Neural progenitor cell (in vitro differentiated cells): ENCODE results near the gene MUC5AC. TPM values are rescaled to one million over a fixed set of nuclear protein-coding genes. Genes with fewer than 3 reads are reported as not detected.

Source experiments
- DNase-seq: peaks from one replicate; pipeline ENCODE4 v3.0.0-alpha.2; 2016; ENCODE audit warnings: low spot score
- H2AFZ ChIP-seq: fragments of 200-600 bp; sonication (generic); replicated peaks from 2 replicates; pipeline ENCODE4 v1.6.1; 2016; ENCODE audit warnings: antibody characterized with exemption
- H3F3A ChIP-seq: fragments of 200-600 bp; sonication (generic); 2 replicates; pipeline ENCODE4 v1.6.1; 2016; ENCODE audit warnings: antibody characterized with exemption, low read depth
- H3K27ac ChIP-seq: fragments of 200-600 bp; sonication (generic); 2 replicates; pipeline ENCODE4 v1.5.1; 2016; ENCODE audit warnings: mild to moderate bottlenecking
- H3K27me3 ChIP-seq: fragments of 200-600 bp; sonication (generic); 2 replicates; pipeline ENCODE4 v1.6.1; 2016; ENCODE audit warnings: mild to moderate bottlenecking, moderate library complexity
- H3K36me3 ChIP-seq: fragments of 200-600 bp; sonication (generic); 2 replicates; pipeline ENCODE4 v1.5.1; 2016
- H3K4me1 ChIP-seq: fragments of 200-600 bp; sonication (generic); 2 replicates; pipeline ENCODE4 v1.6.1; 2016; ENCODE audit warnings: mixed run types
- H3K4me2 ChIP-seq: fragments of 200-600 bp; sonication (generic); 2 replicates; pipeline ENCODE4 v1.6.1; 2016
- H3K4me3 ChIP-seq: fragments of 200-600 bp; sonication (generic); 2 replicates; pipeline ENCODE4 v1.5.1; 2016
- H3K79me2 ChIP-seq: fragments of 200-600 bp; sonication (generic); 2 replicates; pipeline ENCODE4 v1.6.1; 2016; ENCODE audit warnings: low read depth
- H3K9ac ChIP-seq: fragments of 200-600 bp; sonication (generic); 2 replicates; pipeline ENCODE4 v1.6.1; 2016
- H3K9me3 ChIP-seq: fragments of 200-600 bp; sonication (generic); 2 replicates; pipeline ENCODE4 v1.5.1; 2016; ENCODE audit warnings: low read depth
- H4K20me1 ChIP-seq: fragments of 200-600 bp; sonication (generic); 2 replicates; pipeline ENCODE4 v1.6.1; 2016; ENCODE audit warnings: low read depth
- H3K27ac Mint-ChIP-seq: 3 replicates; pipeline ENCODE4 v1.8.0; 2021; ENCODE audit warnings: mixed read lengths
- H3K27me3 Mint-ChIP-seq: 2 replicates; pipeline ENCODE4 v1.8.0; 2022; ENCODE audit warnings: low read depth, mild to moderate bottlenecking, inconsistent platforms, moderate library complexity, mixed read lengths; ENCODE audit not compliant: insufficient read depth
- H3K36me3 Mint-ChIP-seq: 3 replicates; pipeline ENCODE4 v1.8.0; 2021; ENCODE audit warnings: mixed read lengths
- H3K4me1 Mint-ChIP-seq: 3 replicates; pipeline ENCODE4 v1.8.0; 2021; ENCODE audit warnings: mixed read lengths
- H3K4me3 Mint-ChIP-seq: 3 replicates; pipeline ENCODE4 v1.8.0; 2021; ENCODE audit warnings: mild to moderate bottlenecking, moderate library complexity, mixed read lengths
- H3K9me3 Mint-ChIP-seq: 3 replicates; pipeline ENCODE4 v1.8.0; 2020; ENCODE audit warnings: mixed read lengths
- EZH2 ChIP-seq: fragments of 200-600 bp; sonication (generic); IDR thresholded peaks from 2 replicates; pipeline ENCODE4 v1.6.1; 2017; ENCODE audit warnings: antibody characterized with exemption, mild to moderate bottlenecking, moderate library complexity
- EZH2phosphoT487 ChIP-seq: fragments of 200-600 bp; sonication (generic); IDR thresholded peaks from 2 replicates; pipeline ENCODE4 v1.6.1; 2017; ENCODE audit warnings: antibody characterized with exemption
- total RNA-seq: library from RNA; depleted of rRNA; stranded (reverse); fragments of >200 nt; gene quantifications from 2 replicates; pipeline ENCODE4 v1.2.3, GENCODE V29; 2015; ENCODE audit warnings: low replicate concordance
- TF ChIP-seq, protein P1 (sequence below): fragments of 200-600 bp; sonication (generic); IDR thresholded peaks from 2 replicates; pipeline ENCODE4 v1.5.1; 2017; ENCODE audit warnings: antibody characterized with exemption, mild to moderate bottlenecking

The MUC5AC gene
- total RNA-seq, 1 donor from 2014 or later: not detected

- Histone ChIP-seq H3K27me3 (no peaks in the 10 kb centered on the region), H3F3A (no peaks in the 10 kb centered on the region), H3K79me2 (no peaks in the 10 kb centered on the region), H3K9ac (no peak overlapping the region), H3K9me3 (no peaks in the 10 kb centered on the region), H4K20me1 (no peaks in the 10 kb centered on the region), H3K27ac (no peak overlapping the region), H3K4me2 (no peak overlapping the region), H2AFZ (no peak overlapping the region), H3K36me3 (no peaks in the 10 kb centered on the region), H3K4me3 (no peak overlapping the region), H3K4me1 (no peaks in the 10 kb centered on the region)
- no peak for DNase-seq
- no peaks in the 10 kb centered on the region for H3K9me3 Mint-ChIP-seq
- H3K36me3 Mint-ChIP-seq: no peaks in the 10 kb centered on the region
- H3K4me1 Mint-ChIP-seq: no peaks in the 10 kb centered on the region
- no peak overlapping the region for H3K4me3 Mint-ChIP-seq
- TF ChIP-seq, protein P1, sequence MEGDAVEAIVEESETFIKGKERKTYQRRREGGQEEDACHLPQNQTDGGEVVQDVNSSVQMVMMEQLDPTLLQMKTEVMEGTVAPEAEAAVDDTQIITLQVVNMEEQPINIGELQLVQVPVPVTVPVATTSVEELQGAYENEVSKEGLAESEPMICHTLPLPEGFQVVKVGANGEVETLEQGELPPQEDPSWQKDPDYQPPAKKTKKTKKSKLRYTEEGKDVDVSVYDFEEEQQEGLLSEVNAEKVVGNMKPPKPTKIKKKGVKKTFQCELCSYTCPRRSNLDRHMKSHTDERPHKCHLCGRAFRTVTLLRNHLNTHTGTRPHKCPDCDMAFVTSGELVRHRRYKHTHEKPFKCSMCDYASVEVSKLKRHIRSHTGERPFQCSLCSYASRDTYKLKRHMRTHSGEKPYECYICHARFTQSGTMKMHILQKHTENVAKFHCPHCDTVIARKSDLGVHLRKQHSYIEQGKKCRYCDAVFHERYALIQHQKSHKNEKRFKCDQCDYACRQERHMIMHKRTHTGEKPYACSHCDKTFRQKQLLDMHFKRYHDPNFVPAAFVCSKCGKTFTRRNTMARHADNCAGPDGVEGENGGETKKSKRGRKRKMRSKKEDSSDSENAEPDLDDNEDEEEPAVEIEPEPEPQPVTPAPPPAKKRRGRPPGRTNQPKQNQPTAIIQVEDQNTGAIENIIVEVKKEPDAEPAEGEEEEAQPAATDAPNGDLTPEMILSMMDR: no peak
- TF ChIP-seq EZH2phosphoT487 (no peak), EZH2 (no peak)
- H3K27me3 Mint-ChIP-seq: no peaks in the 10 kb centered on the region
- no peak overlapping the region for H3K27ac Mint-ChIP-seq
Observed at GRCh38 chr11:1197431-1197885, 39.7 kb downstream of the MUC5AC start.

- Histone ChIP-seq H3K4me2 (no peak overlapping the region), H3K4me3 (no peak overlapping the region), H3K27ac (no peak overlapping the region), H3K36me3 (no peaks in the 10 kb centered on the region), H4K20me1 (no peaks in the 10 kb centered on the region), H3K9ac (no peak overlapping the region), H2AFZ (no peak overlapping the region), H3K9me3 (no peaks in the 10 kb centered on the region), H3F3A (no peaks in the 10 kb centered on the region), H3K79me2 (no peaks in the 10 kb centered on the region), H3K4me1 (no peaks in the 10 kb centered on the region), H3K27me3 (no peaks in the 10 kb centered on the region)
- Mint-ChIP-seq H3K27me3 (no peaks in the 10 kb centered on the region), H3K4me3 (no peak overlapping the region), H3K9me3 (no peaks in the 10 kb centered on the region), H3K27ac (no peak overlapping the region), H3K4me1 (no peaks in the 10 kb centered on the region), H3K36me3 (no peaks in the 10 kb centered on the region)
- no peak for DNase-seq
- TF ChIP-seq EZH2 (no peak), EZH2phosphoT487 (no peak)
- TF ChIP-seq, protein P1: peak; percentile 36
Observed at GRCh38 chr11:1197886-1198560, 40.3 kb downstream of the MUC5AC start.

DNA sequence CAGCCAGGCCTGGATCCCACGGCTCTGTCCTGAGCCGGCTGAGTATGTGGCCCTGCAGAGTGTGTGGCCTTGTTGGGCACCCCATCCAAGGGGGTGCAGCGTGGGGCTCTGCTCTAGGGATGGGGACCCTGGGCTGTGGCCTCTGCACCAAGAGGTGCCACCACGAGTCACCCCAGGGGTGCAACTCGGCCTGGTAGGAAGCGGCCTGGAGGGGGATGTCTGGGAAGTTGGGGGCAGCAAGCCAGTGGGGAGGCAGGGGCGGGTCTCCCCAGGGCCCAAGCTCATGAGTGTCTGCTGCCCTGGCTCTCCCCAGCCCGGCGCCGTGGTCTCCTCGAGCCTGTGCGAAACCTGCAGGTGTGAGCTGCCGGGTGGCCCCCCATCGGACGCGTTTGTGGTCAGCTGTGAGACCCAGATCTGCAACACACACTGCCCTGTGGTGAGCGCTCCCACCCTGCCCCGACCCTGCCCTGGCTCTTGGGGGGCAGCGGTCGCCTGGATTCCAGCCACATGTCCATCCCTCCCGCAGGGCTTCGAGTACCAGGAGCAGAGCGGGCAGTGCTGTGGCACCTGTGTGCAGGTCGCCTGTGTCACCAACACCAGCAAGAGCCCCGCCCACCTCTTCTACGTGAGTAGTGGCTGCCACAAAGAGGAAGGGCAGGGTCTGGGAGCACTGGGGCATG, 40.9 kb downstream of the MUC5AC start:
- no peaks in the 10 kb centered on the region for H3K79me2 ChIP-seq
- H3K4me3 ChIP-seq: no peak overlapping the region
- no peak overlapping the region for H3K4me2 ChIP-seq
- no peaks in the 10 kb centered on the region for H3K9me3 ChIP-seq
- H3K4me1 ChIP-seq: no peaks in the 10 kb centered on the region
- no peaks in the 10 kb centered on the region for H3F3A ChIP-seq
- Mint-ChIP-seq H3K36me3 (no peaks in the 10 kb centered on the region), H3K27ac (no peak overlapping the region), H3K4me3 (no peak overlapping the region), H3K4me1 (no peaks in the 10 kb centered on the region), H3K27me3 (no peaks in the 10 kb centered on the region), H3K9me3 (no peaks in the 10 kb centered on the region)
- H4K20me1 ChIP-seq: no peaks in the 10 kb centered on the region
- TF ChIP-seq, protein P1: no peak
- no peak for TF ChIP-seq EZH2
- no peak for TF ChIP-seq EZH2phosphoT487
- H2AFZ ChIP-seq: no peak overlapping the region
- DNase-seq: no peak
- H3K9ac ChIP-seq: no peak overlapping the region
- no peak overlapping the region for H3K27ac ChIP-seq
- no peaks in the 10 kb centered on the region for H3K36me3 ChIP-seq
- no peaks in the 10 kb centered on the region for H3K27me3 ChIP-seq
